Adrenal gland (tissue), 12 donors: Measurements from ENCODE around the gene CRACR2B. TPM values are rescaled to one million over a fixed set of nuclear protein-coding genes. Genes with fewer than 3 reads are reported as not detected.

Experiments used
- DNase-seq, 7 donors: peaks; one replicate each; pipeline ENCODE4 v3.0.0-alpha.2; 2019 to 2020
- H3K27ac ChIP-seq, 5 donors: fragments of 200-600 bp; sonication (generic) in 4 of 5; 1 replicate in 3 of 5; 2 replicates in 2 of 5; pipeline versions ENCODE4 v1.5.1 to v1.8.0; 2016 to 2020; ENCODE audit warnings: mild to moderate bottlenecking in 1 of 5
- H3K27me3 ChIP-seq: fragments of 200-600 bp; 2 replicates; pipeline ENCODE4 v1.8.0; 2021
- H3K36me3 ChIP-seq, 2 donors: fragments of 200-600 bp; replicated peaks in 1 of 2; 1 replicate in 1 of 2; 2 replicates in 1 of 2; pipeline versions ENCODE4 v1.5.1 to v1.8.0; 2018 to 2022
- H3K4me1 ChIP-seq, 2 donors: fragments of 200-600 bp; replicated peaks in 1 of 2; 1 replicate in 1 of 2; 2 replicates in 1 of 2; pipeline versions ENCODE4 v1.5.1 to v1.8.0; 2018 to 2021
- H3K4me3 ChIP-seq, 4 donors: fragments of 200-600 bp; sonication (generic) in 3 of 4; one replicate each; pipeline ENCODE4 v1.5.1; 2016 to 2018
- H3K9me3 ChIP-seq, 3 donors: fragments of 200-600 bp; sonication (generic) in 1 of 3; replicated peaks in 1 of 3; 1 replicate in 2 of 3; 2 replicates in 1 of 3; pipeline versions ENCODE4 v1.5.1 to v1.8.0; 2016 to 2021
- POLR2A ChIP-seq, 2 donors: fragments of 450-650 bp; IDR thresholded peaks; one replicate each; pipeline ENCODE4 v1.6.1; 2017; ENCODE audit warnings: antibody characterized with exemption in 2 of 2, mild to moderate bottlenecking in 2 of 2, moderate library complexity in 1 of 2
- WGBS, 4 donors: extraction: QIAGEN DNeasy Blood & Tissue Kit in 2 of 4; methylation state at CpG; one replicate each; pipeline versions ENCODE4 v1.1.5 to v1.1.7; 2013 to 2017; 5-methylcytosine and 5-hydroxymethylcytosine counted together
- intact Hi-C, 2 donors: fragments of 100-400 bp; cut with DNase I; formaldehyde crosslinking; loops; one replicate each; pipeline versions ENCODE4 v1.14.1 to v1.15.0; 2022 to 2023
- polyA plus RNA-seq, 3 donors: library from polyadenylated mRNA; stranded (reverse); fragments of 200-250 nt in 2 of 3; fragments of 350-450 nt in 1 of 3; fragmentation: Illumina TruSeq in 1 of 3; extraction: RNeasy Lipid Tissue Mini Kit (QIAGEN cat#74804) in 1 of 3; gene quantifications; one replicate each; pipeline ENCODE4 v1.2.3, GENCODE V29; 2013 to 2014
- small RNA-seq, 2 donors: library from RNA; depleted of rRNA; stranded (forward); fragments of <200 nt; gene quantifications; one replicate each; pipeline ENCODE3, GENCODE V24; 2016
- total RNA-seq, 9 donors: library from RNA; depleted of rRNA in 4 of 9; stranded (reverse); fragments of >200 nt in 4 of 9; fragments of 120-200 nt in 1 of 9; fragmentation: NEBNext Ultra II Directional in 1 of 9; extraction: Animal tissue kit (Norgen Biotek cat#: 25700) in 1 of 9; gene quantifications; one replicate each; pipeline versions ENCODE4 v1.1.0 to v1.2.4, GENCODE V29; 2013 to 2023
- TF ChIP-seq, protein P1 (sequence below), 6 experiments: fragments of 450-650 bp in 4 of 6; fragments of 200-600 bp in 2 of 6; sonication (generic) in 1 of 6; IDR thresholded peaks; 1 replicate in 5 of 6; 2 replicates in 1 of 6; pipeline versions ENCODE4 v1.5.1 to v1.8.0; 2016 to 2021; ENCODE audit warnings: antibody characterized with exemption in 6 of 6, mild to moderate bottlenecking in 2 of 6, moderate library complexity in 1 of 6
- donor health status: healthy with polysubstance abuse.
- donor health status: Bipolar disorder and iron deficiency.
- donor health status: DM: yes; HTN: yes; CAD: no.
- donor health status: DM: no; HTN: no; CAD: no.
- donor health status: DM: no; HTN: no; CAD: no.
- donor health status: DM: yes; HTN: yes; CAD: no.

Gene CRACR2B
- total and polyA plus RNA-seq, 12 donors: 1.0 to 91.3 (median 15.6) TPM

DNA sequence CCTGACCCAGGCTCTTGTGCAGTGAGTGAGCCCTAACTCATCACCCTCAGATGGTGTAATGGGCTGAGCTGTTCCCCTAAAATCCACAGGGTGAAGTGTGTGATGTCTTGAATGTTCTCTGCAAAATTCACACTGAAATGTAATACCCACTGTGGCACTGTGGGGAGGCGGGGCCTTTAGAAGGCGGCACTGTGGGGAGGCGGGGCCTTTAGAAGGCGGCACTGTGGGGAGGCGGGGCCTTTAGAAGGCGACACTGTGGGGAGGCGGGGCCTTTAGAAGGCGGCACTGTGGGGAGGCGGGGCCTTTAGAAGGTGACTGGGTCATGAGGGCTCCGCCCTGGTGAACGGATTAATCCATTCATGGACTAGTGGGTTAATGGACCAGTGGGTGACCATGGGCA, 49.8 kb downstream of the CRACR2B start:
- WGBS, 4 donors: 95 to 99% (median 95%) methylated on average over 11 of the region's 11 CpGs
- no peaks in the 10 kb centered on the region for H3K27me3 ChIP-seq
- H3K36me3 ChIP-seq: no peaks in the 10 kb centered on the region
- intact Hi-C loops: no loop called here
- H3K4me3 ChIP-seq: no peak overlapping the region
- no peak overlapping the region for H3K27ac ChIP-seq
- peaks cover 7 to 8% of the 10 kb centered on the region in 2 donors for H3K4me1 ChIP-seq
- DNase-seq: no peak
- no peaks in the 10 kb centered on the region for H3K9me3 ChIP-seq
- no peak for TF ChIP-seq POLR2A (IDR thresholded peaks at IDR 0.05)
- TF ChIP-seq, protein P1, sequence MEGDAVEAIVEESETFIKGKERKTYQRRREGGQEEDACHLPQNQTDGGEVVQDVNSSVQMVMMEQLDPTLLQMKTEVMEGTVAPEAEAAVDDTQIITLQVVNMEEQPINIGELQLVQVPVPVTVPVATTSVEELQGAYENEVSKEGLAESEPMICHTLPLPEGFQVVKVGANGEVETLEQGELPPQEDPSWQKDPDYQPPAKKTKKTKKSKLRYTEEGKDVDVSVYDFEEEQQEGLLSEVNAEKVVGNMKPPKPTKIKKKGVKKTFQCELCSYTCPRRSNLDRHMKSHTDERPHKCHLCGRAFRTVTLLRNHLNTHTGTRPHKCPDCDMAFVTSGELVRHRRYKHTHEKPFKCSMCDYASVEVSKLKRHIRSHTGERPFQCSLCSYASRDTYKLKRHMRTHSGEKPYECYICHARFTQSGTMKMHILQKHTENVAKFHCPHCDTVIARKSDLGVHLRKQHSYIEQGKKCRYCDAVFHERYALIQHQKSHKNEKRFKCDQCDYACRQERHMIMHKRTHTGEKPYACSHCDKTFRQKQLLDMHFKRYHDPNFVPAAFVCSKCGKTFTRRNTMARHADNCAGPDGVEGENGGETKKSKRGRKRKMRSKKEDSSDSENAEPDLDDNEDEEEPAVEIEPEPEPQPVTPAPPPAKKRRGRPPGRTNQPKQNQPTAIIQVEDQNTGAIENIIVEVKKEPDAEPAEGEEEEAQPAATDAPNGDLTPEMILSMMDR (IDR thresholded peaks at IDR 0.05): no peak

DNA sequence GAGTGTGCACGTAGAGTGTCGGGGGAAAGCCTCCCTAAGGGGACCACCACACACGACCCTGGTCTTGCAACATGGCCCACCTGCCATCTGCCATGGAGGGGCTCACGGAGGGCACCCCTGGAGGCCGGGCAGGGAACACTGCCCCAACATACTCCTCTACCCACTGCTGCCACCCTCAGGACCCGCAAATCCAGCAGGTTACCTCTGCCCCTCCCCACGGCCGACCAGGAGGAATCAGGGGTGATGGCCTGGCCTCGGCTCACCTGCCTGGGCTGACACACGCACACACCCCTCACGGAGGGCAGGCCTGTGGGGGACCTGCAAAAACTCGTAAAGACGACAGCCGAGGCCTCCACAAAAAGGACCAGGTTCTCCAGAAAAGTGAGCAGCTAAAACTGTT, 52.7 kb downstream of the CRACR2B start:
- intact Hi-C loops: no loop called here
- 85 to 99% (median 91%) methylated on average over 9 to 14 of the region's 14 CpGs for WGBS, 4 donors
- no peak for TF ChIP-seq POLR2A (IDR thresholded peaks at IDR 0.05)
- TF ChIP-seq, protein P1 (IDR thresholded peaks at IDR 0.05): no peak
- Histone ChIP-seq H3K4me1 (peaks cover 7 to 8% of the 10 kb centered on the region in 2 donors), H3K9me3 (no peaks in the 10 kb centered on the region), H3K36me3 (no peaks in the 10 kb centered on the region), H3K4me3 (no peak overlapping the region), H3K27ac (no peak overlapping the region), H3K27me3 (no peaks in the 10 kb centered on the region)
- DNase-seq: no peak

Small RNA genes within 50 kb of the gene (small RNA-seq; reads per million reads assigned to genes)
- 0 reads per million in 2 donors for gene SNORA52

Other genes starting within 250 kb of the CRACR2B start
- 10 to 100 TPM in 5 of 9 donors, 1 to 10 TPM in 4; 3.6 to 28.3 (median 10.0) TPM for gene IRF7, start 212.0 kb upstream of the CRACR2B start, total RNA-seq
- 10 to 100 TPM in 2 of 3 donors, under 1 TPM in 1; 0.81 to 87.6 (median 25.9) TPM for gene IRF7, start 212.0 kb upstream of the CRACR2B start, polyA plus RNA-seq
- 1 to 10 TPM in 5 of 9 donors, under 1 TPM in 3, not detected in 1; 0.44 to 5.2 (median 1.2) TPM for gene CDHR5, start 203.0 kb upstream of the CRACR2B start, total RNA-seq
- gene CDHR5, start 203.0 kb upstream of the CRACR2B start, polyA plus RNA-seq: under 1 TPM; 0.31 to 0.61 (median 0.56) TPM
- gene SCT, start 200.7 kb upstream of the CRACR2B start, total RNA-seq: under 1 TPM in 1 of 9 donors, not detected in 8; 0.67 TPM
- gene SCT, start 200.7 kb upstream of the CRACR2B start, polyA plus RNA-seq: under 1 TPM in 1 of 3 donors, not detected in 2; 0.61 TPM
- 1 to 10 TPM in 1 of 9 donors, under 1 TPM in 6, not detected in 2; 0.28 to 1.1 (median 0.34) TPM for gene DRD4, start 190.7 kb upstream of the CRACR2B start, total RNA-seq
- 1 to 10 TPM in 2 of 3 donors, not detected in 1; 1.2 to 1.3 TPM for gene DRD4, start 190.7 kb upstream of the CRACR2B start, polyA plus RNA-seq
- gene DEAF1, start 132.7 kb upstream of the CRACR2B start, total RNA-seq: 10 to 100 TPM; 32.8 to 57.3 (median 54.8) TPM
- 100 to 1,000 TPM in 1 of 3 donors, 10 to 100 TPM in 2; 20.6 to 131 (median 67.0) TPM for gene DEAF1, start 132.7 kb upstream of the CRACR2B start, polyA plus RNA-seq
- gene TMEM80, start 132.1 kb upstream of the CRACR2B start, total RNA-seq: 10 to 100 TPM; 11.1 to 85.3 (median 33.8) TPM
- gene TMEM80, start 132.1 kb upstream of the CRACR2B start, polyA plus RNA-seq: 10 to 100 TPM; 14.8 to 33.8 (median 26.0) TPM
- gene EPS8L2, start 121.7 kb upstream of the CRACR2B start, total RNA-seq: 10 to 100 TPM in 8 of 9 donors, 1 to 10 TPM in 1; 2.7 to 57.7 (median 34.3) TPM
- gene EPS8L2, start 121.7 kb upstream of the CRACR2B start, polyA plus RNA-seq: 10 to 100 TPM in 2 of 3 donors, 1 to 10 TPM in 1; 9.7 to 51.9 (median 25.6) TPM
- gene TALDO1, start 80.5 kb upstream of the CRACR2B start, total RNA-seq: 100 to 1,000 TPM in 8 of 9 donors, 10 to 100 TPM in 1; 83.2 to 167 (median 153) TPM
- gene TALDO1, start 80.5 kb upstream of the CRACR2B start, polyA plus RNA-seq: 100 to 1,000 TPM in 2 of 3 donors, 10 to 100 TPM in 1; 64.3 to 117 (median 100) TPM
- 100 to 1,000 TPM in 4 of 9 donors, 10 to 100 TPM in 5; 33.7 to 156 (median 93.4) TPM for gene GATD1, start 50.4 kb upstream of the CRACR2B start, total RNA-seq
- 100 to 1,000 TPM in 1 of 3 donors, 10 to 100 TPM in 2; 20.3 to 176 (median 49.3) TPM for gene GATD1, start 50.4 kb upstream of the CRACR2B start, polyA plus RNA-seq
- gene CEND1, start 37.8 kb upstream of the CRACR2B start, total RNA-seq: 1 to 10 TPM in 3 of 9 donors, under 1 TPM in 2, not detected in 4; 0.42 to 4.9 (median 1.9) TPM
- 10 to 100 TPM in 1 of 3 donors, 1 to 10 TPM in 2; 1.6 to 14.5 (median 4.2) TPM for gene CEND1, start 37.8 kb upstream of the CRACR2B start, polyA plus RNA-seq
- gene SLC25A22, start 29.6 kb upstream of the CRACR2B start, total RNA-seq: 10 to 100 TPM in 7 of 9 donors, 1 to 10 TPM in 2; 8.2 to 41.3 (median 16.5) TPM
- 10 to 100 TPM in 2 of 3 donors, 1 to 10 TPM in 1; 7.7 to 18.8 (median 14.0) TPM for gene SLC25A22, start 29.6 kb upstream of the CRACR2B start, polyA plus RNA-seq
- 10 to 100 TPM in 4 of 9 donors, 1 to 10 TPM in 5; 3.5 to 28.8 (median 9.8) TPM for gene PIDD1, start 22.7 kb upstream of the CRACR2B start, total RNA-seq
- gene PIDD1, start 22.7 kb upstream of the CRACR2B start, polyA plus RNA-seq: 100 to 1,000 TPM in 1 of 3 donors, 10 to 100 TPM in 1, under 1 TPM in 1; 0.93 to 110 (median 51.7) TPM
- 1,000 to 10,000 TPM in 5 of 9 donors, 100 to 1,000 TPM in 4; 190 to 2,046 (median 1,036) TPM for gene RPLP2, start 18.0 kb upstream of the CRACR2B start, total RNA-seq
- gene RPLP2, start 18.0 kb upstream of the CRACR2B start, polyA plus RNA-seq: 1,000 to 10,000 TPM in 2 of 3 donors, 100 to 1,000 TPM in 1; 496 to 2,473 (median 1,460) TPM
- gene PNPLA2, start 9.0 kb upstream of the CRACR2B start, total RNA-seq: 100 to 1,000 TPM in 4 of 9 donors, 10 to 100 TPM in 5; 24.1 to 311 (median 89.4) TPM
- gene PNPLA2, start 9.0 kb upstream of the CRACR2B start, polyA plus RNA-seq: 100 to 1,000 TPM in 2 of 3 donors, 10 to 100 TPM in 1; 46.2 to 403 (median 162) TPM
- gene CD151, start 5.0 kb downstream of the CRACR2B start, total RNA-seq: 100 to 1,000 TPM; 182 to 387 (median 326) TPM
- gene CD151, start 5.0 kb downstream of the CRACR2B start, polyA plus RNA-seq: 100 to 1,000 TPM; 111 to 268 (median 246) TPM
- 100 to 1,000 TPM in 5 of 9 donors, 10 to 100 TPM in 4; 26.2 to 206 (median 121) TPM for gene POLR2L, start 14.6 kb downstream of the CRACR2B start, total RNA-seq
- 100 to 1,000 TPM in 1 of 3 donors, 10 to 100 TPM in 2; 43.3 to 163 (median 96.5) TPM for gene POLR2L, start 14.6 kb downstream of the CRACR2B start, polyA plus RNA-seq
- gene TSPAN4, start 14.9 kb downstream of the CRACR2B start, total RNA-seq: 100 to 1,000 TPM in 2 of 9 donors, 10 to 100 TPM in 7; 19.4 to 207 (median 71.8) TPM
- 10 to 100 TPM in 2 of 3 donors, 1 to 10 TPM in 1; 5.2 to 50.4 (median 41.2) TPM for gene TSPAN4, start 14.9 kb downstream of the CRACR2B start, polyA plus RNA-seq
- 100 to 1,000 TPM in 5 of 9 donors, 10 to 100 TPM in 4; 46.0 to 220 (median 100) TPM for gene CHID1, start 82.9 kb downstream of the CRACR2B start, total RNA-seq
- 10 to 100 TPM; 39.2 to 60.1 (median 56.3) TPM for gene CHID1, start 82.9 kb downstream of the CRACR2B start, polyA plus RNA-seq
- 100 to 1,000 TPM in 3 of 9 donors, 10 to 100 TPM in 6; 15.3 to 115 (median 74.8) TPM for gene AP2A2, start 98.0 kb downstream of the CRACR2B start, total RNA-seq
- 10 to 100 TPM; 28.6 to 98.5 (median 71.4) TPM for gene AP2A2, start 98.0 kb downstream of the CRACR2B start, polyA plus RNA-seq
- under 1 TPM in 3 of 9 donors, not detected in 6; under 0.01 to 0.04 (median 0.04) TPM for gene MUC6, start 208.8 kb downstream of the CRACR2B start, total RNA-seq
- under 1 TPM in 2 of 3 donors, not detected in 1; 0.13 to 0.72 TPM for gene MUC6, start 208.8 kb downstream of the CRACR2B start, polyA plus RNA-seq
- gene MUC2, start 247.0 kb downstream of the CRACR2B start, total RNA-seq: under 1 TPM in 4 of 9 donors, not detected in 5; 0.04 to 0.31 (median 0.20) TPM
- gene MUC2, start 247.0 kb downstream of the CRACR2B start, polyA plus RNA-seq: under 1 TPM in 1 of 3 donors, not detected in 2; under 0.01 TPM